K562 (cell line): Measurements from ENCODE around the gene PLA2G3. TPM values are rescaled to one million over a fixed set of nuclear protein-coding genes. Genes with fewer than 3 reads are reported as not detected.

Experiments
- ASH1L ChIP-seq: fragments of 450-650 bp; IDR thresholded peaks from 2 replicates; pipeline ENCODE4 v1.6.1; 2018; ENCODE audit warnings: borderline replicate concordance, mild to moderate bottlenecking, low read depth; ENCODE audit not compliant: partially characterized antibody
- ATF6 ChIP-seq: sonication (generic); formaldehyde crosslinking; IDR thresholded peaks from 2 replicates; pipeline ENCODE4 v1.4.0; 2020; ENCODE audit warnings: mild to moderate bottlenecking, missing genetic modification reagents
- BCOR ChIP-seq: fragments of 450-650 bp; IDR thresholded peaks from 2 replicates; pipeline ENCODE4 v1.6.1; 2016
- C11orf30 ChIP-seq: fragments of 450-650 bp; IDR thresholded peaks from 2 replicates; pipeline ENCODE4 v1.6.1; 2016; ENCODE audit warnings: low read depth, mild to moderate bottlenecking
- CREB1 ChIP-seq, 2 experiments: sonication (generic) in 1 of 2; formaldehyde crosslinking in 1 of 2; IDR thresholded peaks; 2 replicates each; pipeline versions ENCODE4 v1.6.1 to v1.8.0; 2012 to 2022; ENCODE audit warnings: inconsistent platforms in 1 of 2, mild to moderate bottlenecking in 1 of 2, missing genetic modification reagents in 1 of 2, moderate library complexity in 1 of 2
- ELF1 ChIP-seq: fragments of 200-800 bp; sonication (Bioruptor generic); IDR thresholded peaks from 2 replicates; pipeline ENCODE4 v1.6.1; 2016; ENCODE audit warnings: missing genetic modification characterization, missing compliant biosample characterization
- MEIS2 ChIP-seq: fragments of 450-650 bp; IDR thresholded peaks from 2 replicates; pipeline ENCODE4 v1.6.1; 2014; ENCODE audit warnings: mild to moderate bottlenecking; ENCODE audit not compliant: partially characterized antibody
- NR4A1 ChIP-seq, 2 experiments: fragments of 250-450 bp in 1 of 2; fragments of 450-650 bp in 1 of 2; sonication (Bioruptor Pico) in 1 of 2; IDR thresholded peaks; 2 replicates each; pipeline versions ENCODE4 v1.4.0 to v1.6.1; 2016 to 2020; ENCODE audit warnings: mild to moderate bottlenecking in 2 of 2, missing compliant biosample characterization in 1 of 2, missing genetic modification characterization in 1 of 2, moderate library complexity in 1 of 2
- RBBP5 ChIP-seq: fragments of 200-600 bp; sonication (generic); IDR thresholded peaks from 2 replicates; pipeline ENCODE4 v1.6.1; 2012; ENCODE audit warnings: borderline replicate concordance, mild to moderate bottlenecking, low read length, control low read depth, inconsistent platforms; ENCODE audit not compliant: insufficient read depth, poor library complexity, severe bottlenecking
- REST ChIP-seq, 2 experiments: fragments of 450-650 bp; formaldehyde crosslinking in 1 of 2; IDR thresholded peaks; 2 replicates each; pipeline versions ENCODE4 v1.4.0 to v1.6.1; 2014 to 2020; ENCODE audit warnings: mild to moderate bottlenecking in 2 of 2, borderline replicate concordance in 1 of 2, low read depth in 1 of 2
- SAP30 ChIP-seq: fragments of 200-600 bp; sonication (generic); IDR thresholded peaks from 2 replicates; pipeline ENCODE4 v1.6.1; 2012; ENCODE audit warnings: borderline replicate concordance, low read depth, mild to moderate bottlenecking, moderate library complexity, low read length, control low read depth, inconsistent platforms; ENCODE audit not compliant: insufficient read depth, poor library complexity, severe bottlenecking
- ZKSCAN8 ChIP-seq: fragments of 200-800 bp; sonication (Bioruptor generic); IDR thresholded peaks from 2 replicates; pipeline ENCODE4 v1.6.1; 2016; ENCODE audit warnings: missing genetic modification characterization, missing compliant biosample characterization
- ZNF124 ChIP-seq: sonication (generic); formaldehyde crosslinking; IDR thresholded peaks from 2 replicates; pipeline ENCODE4 v1.8.1; 2022; ENCODE audit warnings: missing genetic modification reagents
- ZNF277 ChIP-seq: fragments of 250-450 bp; sonication (Bioruptor Pico); IDR thresholded peaks from 2 replicates; pipeline ENCODE4 v1.8.0; 2022; ENCODE audit warnings: inconsistent platforms, mild to moderate bottlenecking, moderate library complexity, borderline replicate concordance
- polyA plus RNA-seq, 8 experiments: library from polyadenylated mRNA; depleted of rRNA in 4 of 8; stranded (reverse) in 5 of 8; unstranded in 3 of 8; fragments of >200 nt; fragmentation: Nextera tagmentation in 2 of 8; fragmentation: Illumina TruSeq in 1 of 8; extraction: Ambion mirVana in 2 of 8; extraction: Trizol in 1 of 8; gene quantifications; 2 replicates each; pipeline versions ENCODE4 v1.2.1 to v1.2.3, GENCODE V29; 2011 to 2014; ENCODE audit warnings: inconsistent platforms in 1 of 8, missing spikeins in 1 of 8
- total RNA-seq, 7 experiments: library from RNA; depleted of rRNA in 6 of 7; stranded (reverse); fragments of >200 nt in 6 of 7; fragmentation: Illumina TruSeq in 2 of 7; extraction: Trizol in 2 of 7; gene quantifications; 2 replicates each; pipeline versions ENCODE4 v1.2.1 to v1.2.3, GENCODE V29; 2011 to 2021; ENCODE audit warnings: low replicate concordance in 1 of 7

PLA2G3 gene
- total and polyA plus RNA-seq, 9 of the 15 experiments (the other 6 are each of a cell fraction or from before 2014, with no cell fraction given) = 0.18 to 1.4 (median 0.64) TPM

GRCh38 chr22:31084811-31085492 lies 55.4 kb downstream of the PLA2G3 start (continued):
- no peak for TF ChIP-seq RBBP5
- TF ChIP-seq SAP30 = peak; percentile 53
- TF ChIP-seq C11orf30 = no peak
- TF ChIP-seq ZNF124 = no peak
- TF ChIP-seq REST (IDR thresholded peaks at IDR 0.05; ENCODE audit: borderline replicate concordance) = peak; percentile 72; the same call in 1 of the 2 replicates
- no peak for TF ChIP-seq REST (CRISPR knock-in tag; IDR thresholded peaks at IDR 0.05; ENCODE audit: low read depth)
- peak; percentile 65; the same call in 1 of the 2 replicates for TF ChIP-seq ELF1 (tag)
- no peak for TF ChIP-seq NR4A1 (CRISPR knock-in tag; IDR thresholded peaks at IDR 0.05)
- no peak for TF ChIP-seq NR4A1 (tag; IDR thresholded peaks at IDR 0.05)
- peak; percentile 57 for TF ChIP-seq BCOR
- no peak for TF ChIP-seq CREB1 (IDR thresholded peaks at IDR 0.05)
- no peak for TF ChIP-seq CREB1 (CRISPR knock-in tag; IDR thresholded peaks at IDR 0.05)
- no peak for TF ChIP-seq ZNF277
- TF ChIP-seq ASH1L = no peak
- TF ChIP-seq ZKSCAN8 = no peak
- no peak for TF ChIP-seq MEIS2
- TF ChIP-seq ATF6 = no peak
